HepG2 (cell line): Measurements from ENCODE around the gene NTSR2. TPM values are rescaled to one million over a fixed set of nuclear protein-coding genes. Genes with fewer than 3 reads are reported as not detected.
A peak's percentile ranks its signal among the peaks of the same experiment; 100 is the strongest.

Source experiments
- ATAC-seq: fragments of 200-7000 bp; cut with Tn5 transposase; 3 replicates; pipeline ENCODE4 v1.9.1; 2020; ENCODE audit warnings: mild to moderate bottlenecking, moderate library complexity
- BruUV-seq: library from RNA; stranded (reverse); fragments of 400-500 nt; replicated peaks from 2 replicates; lab custom pipeline; 2021; lab: Mats Ljungman, UMichigan
- CTCF ChIA-PET: fragments of 300-600 bp; formaldehyde crosslinking; extraction: SDS; loops from one replicate; lab custom pipeline; 2021; ENCODE audit warnings: low total read pairs, inconsistent platforms, low intra/inter-chr PET ratio; lab: Yijun Ruan, JAX
- POLR2A ChIA-PET: fragments of 350-600 bp; sonication (Branson Sonifier 250); formaldehyde crosslinking; loops from one replicate; lab custom pipeline; 2020; ENCODE audit warnings: antibody characterized with exemption, inconsistent platforms; lab: Yijun Ruan, JAX
- DNase-seq: peaks from one replicate; pipeline ENCODE4 v3.0.0-alpha.2; 2015; ENCODE audit warnings: low spot score
- FAIRE-seq: peaks from 3 replicates; lab custom pipeline; 2011; peaks lifted over from hg19 to GRCh38; lab: Jason Lieb, UNC
- H2AFZ ChIP-seq: one replicate; pipeline ENCODE4 v1.6.1; 2011; ENCODE audit warnings: low read length, inconsistent platforms
- H3K27ac ChIP-seq: fragments of 300-600 bp; 3 replicates; pipeline ENCODE4 v1.8.0; 2011; ENCODE audit warnings: mixed run types, mild to moderate bottlenecking, mixed read lengths, low read length, inconsistent platforms; ENCODE audit not compliant: insufficient read depth; ENCODE audit errors: extremely low read length
- H3K27me3 ChIP-seq, 2 experiments: fragments of 200-600 bp in 1 of 2; 2 replicates in 1 of 2; 3 replicates in 1 of 2; pipeline versions ENCODE4 v1.6.0 to v1.8.0; 2011; ENCODE audit warnings: low read length in 2 of 2, mild to moderate bottlenecking in 2 of 2, moderate library complexity in 2 of 2, inconsistent platforms in 1 of 2; ENCODE audit not compliant: insufficient read depth in 2 of 2, control insufficient read depth in 1 of 2
- H3K36me3 ChIP-seq, 2 experiments: fragments of 200-600 bp in 1 of 2; replicated peaks in 1 of 2; 2 replicates in 1 of 2; 3 replicates in 1 of 2; pipeline versions ENCODE4 v1.5.1 to v1.8.0; 2011; ENCODE audit warnings: low read length in 2 of 2, inconsistent platforms in 1 of 2; ENCODE audit not compliant: insufficient read depth in 2 of 2, control insufficient read depth in 1 of 2
- H3K4me1 ChIP-seq: 2 replicates; pipeline ENCODE4 v1.5.1; 2012; ENCODE audit warnings: low read length, inconsistent platforms; ENCODE audit not compliant: insufficient read depth
- H3K4me2 ChIP-seq: 2 replicates; pipeline ENCODE4 v1.6.0; 2011; ENCODE audit warnings: low read depth, low read length, inconsistent platforms
- H3K4me3 ChIP-seq, 3 experiments: fragments of 200-600 bp in 1 of 3; sonication (generic), shearing (Covaris generic) in 1 of 3; replicated peaks in 1 of 3; 2 replicates each; pipeline ENCODE4 v1.5.1; 2011 to 2016; ENCODE audit warnings: low read length in 3 of 3, inconsistent platforms in 2 of 3, low read depth in 2 of 3, mild to moderate bottlenecking in 2 of 3, control low read depth in 1 of 3, mixed read lengths in 1 of 3; ENCODE audit not compliant: insufficient read depth in 1 of 3
- H3K79me2 ChIP-seq: one replicate; pipeline ENCODE4 v1.6.1; 2011; ENCODE audit warnings: low read length, inconsistent platforms; ENCODE audit not compliant: insufficient read depth
- H3K9ac ChIP-seq: 2 replicates; pipeline ENCODE4 v1.6.0; 2011; ENCODE audit warnings: mild to moderate bottlenecking, low read depth, low read length, inconsistent platforms; ENCODE audit not compliant: insufficient read depth
- H3K9me3 ChIP-seq: 2 replicates; pipeline ENCODE4 v1.5.1; 2012; ENCODE audit warnings: mild to moderate bottlenecking, low read length
- H4K20me1 ChIP-seq: 2 replicates; pipeline ENCODE4 v1.6.0; 2011; ENCODE audit warnings: inconsistent platforms, mild to moderate bottlenecking, low read length, moderate library complexity; ENCODE audit not compliant: insufficient read depth
- AGO2 ChIP-seq: fragments of 200-400 bp; formaldehyde crosslinking; optimal IDR thresholded peaks from 2 replicates; pipeline ENCODE3; 2017; ENCODE audit warnings: mild to moderate bottlenecking, low read depth, low read length, moderate library complexity
- HNRNPL ChIP-seq: fragments of 200-400 bp; formaldehyde crosslinking; IDR thresholded peaks from 2 replicates; pipeline ENCODE4 v1.6.1; 2017; ENCODE audit warnings: mild to moderate bottlenecking, low read depth, low read length
- RBM22 ChIP-seq: fragments of 200-400 bp; formaldehyde crosslinking; optimal IDR thresholded peaks from 2 replicates; pipeline ENCODE3; 2017; ENCODE audit warnings: mild to moderate bottlenecking, low read length, moderate library complexity
- ZBTB40 ChIP-seq, 2 experiments: fragments of 450-650 bp in 1 of 2; sonication (generic) in 1 of 2; formaldehyde crosslinking in 1 of 2; IDR thresholded peaks; 2 replicates each; pipeline versions ENCODE4 v1.6.1 to v1.8.0; 2016 to 2022; ENCODE audit warnings: antibody characterized with exemption in 1 of 2, mild to moderate bottlenecking in 1 of 2, missing genetic modification reagents in 1 of 2
- ZNF263 ChIP-seq: sonication (generic); formaldehyde crosslinking; IDR thresholded peaks from 2 replicates; pipeline ENCODE4 v1.4.0; 2020; ENCODE audit warnings: missing genetic modification reagents
- ZNF761 ChIP-seq: sonication (generic); formaldehyde crosslinking; conservative IDR thresholded peaks from 2 replicates; pipeline ENCODE4 v1.4.0; 2020; ENCODE audit warnings: mild to moderate bottlenecking, missing genetic modification reagents
- WGBS: methylation state at CpG from one replicate; pipeline ENCODE4 v1.1.6; 2017; ENCODE audit warnings: low lambda C conversion rate; 5-methylcytosine and 5-hydroxymethylcytosine counted together
- in situ Hi-C: cut with HindIII; loops from 2 replicates; pipeline ENCODE4 v1.10.0; 2017; ENCODE audit warnings: low pct_unique_long_range_greater_than_20kb; ENCODE audit not compliant: extremely low pct_ligation_motif_present
- intact Hi-C: fragments of 100-400 bp; cut with micrococcal nuclease; formaldehyde crosslinking; loops from one replicate; pipeline ENCODE4 v1.10.0; 2022; ENCODE audit not compliant: unreplicated experiment
- polyA plus RNA-seq, 8 experiments: library from polyadenylated mRNA; depleted of rRNA in 3 of 8; stranded (reverse) in 7 of 8; unstranded in 1 of 8; fragments of >200 nt; fragmentation: Illumina TruSeq in 4 of 8; extraction: Trizol in 4 of 8; gene quantifications; 2 replicates each; pipeline versions ENCODE4 v1.2.1 to v1.2.3, GENCODE V29; 2011 to 2016; ENCODE audit warnings: low read depth in 4 of 8, missing spikeins in 1 of 8, mixed read lengths in 1 of 8; ENCODE audit not compliant: insufficient read depth in 1 of 8
- total RNA-seq, 5 experiments: library from RNA; depleted of rRNA; stranded (reverse); fragments of >200 nt; fragmentation: Illumina TruSeq; extraction: Trizol; gene quantifications; 2 replicates each; pipeline ENCODE4 v1.2.3, GENCODE V29; 2016; ENCODE audit warnings: low read depth in 1 of 5

The NTSR2 gene
- total and polyA plus RNA-seq, 2 of the 13 experiments (the other 11 are each of a cell fraction or from before 2014, with no cell fraction given), result not detected

GRCh38 chr2:11637546-11637945, 32.4 kb downstream of the NTSR2 start (continued):
- TF ChIP-seq ZBTB40 (IDR thresholded peaks at IDR 0.05), result no peak
- TF ChIP-seq ZBTB40 (CRISPR knock-in tag; IDR thresholded peaks at IDR 0.05), result no peak

GRCh38 chr2:11636593-11637295, 33.3 kb downstream of the NTSR2 start:
- DNase-seq, result no peak
- in situ Hi-C loops, result no loop called here
- ATAC-seq, result peak; percentile 7; the same call in 2 of the 3 replicates
- no peak overlapping the region for H3K4me2 ChIP-seq
- no peaks in the 10 kb centered on the region for H3K79me2 ChIP-seq
- H3K4me1 ChIP-seq, result no peaks in the 10 kb centered on the region
- H4K20me1 ChIP-seq, result no peaks in the 10 kb centered on the region
- H3K4me3 ChIP-seq, result no peak overlapping the region
- no peak for FAIRE-seq
- no peak overlapping the region for H3K9ac ChIP-seq
- peaks cover 69 to 92% of the 10 kb centered on the region in 2 experiments for H3K36me3 ChIP-seq
- H3K27ac ChIP-seq, result no peak overlapping the region
- ChIA-PET POLR2A (no interaction called here), CTCF (no interaction called here)
- TF ChIP-seq ZNF761 (CRISPR knock-in tag) (no peak), ZNF263 (CRISPR knock-in tag) (no peak), HNRNPL (0 out of 2 replicates have a peak, but pooled peaks have one; percentile 39), AGO2 (peak; percentile 70), RBM22 (peak; percentile 52)
- TF ChIP-seq, all 625 proteins: peak for 3
- Histone ChIP-seq H3K27me3 (no peaks in the 10 kb centered on the region), H2AFZ (no peak overlapping the region), H3K9me3 (no peaks in the 10 kb centered on the region)
- intact Hi-C loops, result no loop called here
- no TSS peak for BruUV-seq
- 97% methylated on average over 11 of the region's 11 CpGs for WGBS
